Amygdala (tissue), 56 donors: ENCODE data around the gene MCEMP1.
A peak's percentile ranks its signal among the peaks of the same experiment; 100 is the strongest.

ENCODE experiments used
- DNase-seq, 56 donors: peaks; one replicate each; lab custom pipeline; 2025; lab: John Stamatoyannopoulos, UW

Gene MCEMP1

DNA sequence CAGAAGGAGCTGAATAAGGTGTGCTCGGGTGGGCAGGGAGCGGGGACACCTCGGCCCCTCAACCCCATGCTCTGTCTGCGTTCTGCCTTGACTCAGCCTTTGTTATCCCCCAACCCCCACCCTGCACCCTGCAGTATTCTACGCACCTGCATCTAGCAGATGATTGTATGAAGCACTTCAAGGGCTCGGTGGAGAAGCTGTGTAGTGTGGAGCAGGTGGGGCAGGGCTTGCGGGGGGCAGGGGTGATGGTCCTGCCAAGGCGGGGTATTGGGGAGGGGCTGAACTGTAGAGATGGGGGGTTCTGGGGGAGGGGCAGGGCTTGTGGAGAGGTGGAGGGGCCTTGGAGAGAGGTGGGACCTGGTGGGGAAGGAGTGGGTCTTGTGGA, 33.9 kb upstream of the MCEMP1 start:
- no peak for DNase-seq

DNA sequence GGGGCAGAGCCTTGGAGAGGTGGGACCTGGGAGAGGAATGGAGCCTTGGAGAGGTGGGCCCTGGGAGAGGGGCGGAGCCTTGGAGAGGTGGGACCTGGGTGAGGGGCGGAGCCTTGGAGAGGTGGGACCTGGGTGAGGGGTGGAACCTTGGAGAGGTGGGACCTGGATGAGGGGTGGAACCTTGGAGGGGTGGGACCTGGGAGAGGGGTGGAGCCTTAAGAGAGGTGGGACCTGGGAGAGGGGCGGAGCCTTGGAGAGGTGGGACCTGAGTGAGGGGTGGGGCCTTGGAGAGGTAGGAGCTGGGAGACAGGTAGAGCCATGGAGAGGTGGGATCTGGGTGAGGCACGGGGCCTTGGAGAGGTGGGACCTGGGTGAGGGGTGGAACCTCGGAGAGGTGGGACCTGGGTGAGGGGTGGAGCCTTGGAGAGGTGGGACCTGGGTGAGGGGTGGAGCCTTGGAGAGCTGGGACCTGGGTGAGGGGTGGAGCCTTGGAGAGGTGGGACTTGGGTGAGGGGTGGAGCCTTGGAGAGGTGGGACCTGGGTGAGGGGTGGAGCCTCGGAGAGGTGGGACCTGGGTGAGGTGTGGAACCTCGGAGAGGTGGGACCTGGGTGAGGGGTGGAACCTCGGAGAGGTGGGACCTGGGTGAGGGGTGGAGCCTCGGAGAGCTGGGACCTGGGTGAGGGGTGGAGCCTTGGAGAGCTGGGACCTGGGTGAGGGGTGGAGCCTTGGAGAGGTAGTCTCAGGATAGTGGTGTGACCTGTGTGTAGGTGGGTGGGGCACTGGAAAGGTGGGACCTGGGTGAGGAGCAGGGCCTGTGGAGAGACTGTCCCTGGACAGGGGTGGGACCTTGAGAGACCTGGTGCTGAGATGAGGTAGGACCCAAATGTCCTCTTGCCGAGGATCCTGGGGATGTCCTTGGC, 33.0 kb upstream of the MCEMP1 start:
- DNase-seq, result peak in 1 of 56 donors; percentile 4

DNA sequence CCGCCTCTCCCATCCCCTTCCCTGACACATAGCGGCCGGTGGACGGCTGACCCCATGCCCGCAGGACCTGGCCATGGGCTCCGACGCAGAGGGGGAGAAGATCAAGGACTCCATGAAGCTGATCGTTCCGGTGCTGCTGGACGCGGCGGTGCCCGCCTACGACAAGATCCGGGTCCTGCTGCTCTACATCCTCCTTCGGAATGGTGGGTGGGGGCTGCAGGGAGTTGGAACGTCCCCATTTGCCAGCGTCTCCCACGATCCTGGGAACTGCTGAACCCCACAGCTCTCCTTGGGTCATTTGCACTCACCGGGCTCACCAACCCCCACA, 32.4 kb upstream of the MCEMP1 start:
- DNase-seq, result no peak

DNA sequence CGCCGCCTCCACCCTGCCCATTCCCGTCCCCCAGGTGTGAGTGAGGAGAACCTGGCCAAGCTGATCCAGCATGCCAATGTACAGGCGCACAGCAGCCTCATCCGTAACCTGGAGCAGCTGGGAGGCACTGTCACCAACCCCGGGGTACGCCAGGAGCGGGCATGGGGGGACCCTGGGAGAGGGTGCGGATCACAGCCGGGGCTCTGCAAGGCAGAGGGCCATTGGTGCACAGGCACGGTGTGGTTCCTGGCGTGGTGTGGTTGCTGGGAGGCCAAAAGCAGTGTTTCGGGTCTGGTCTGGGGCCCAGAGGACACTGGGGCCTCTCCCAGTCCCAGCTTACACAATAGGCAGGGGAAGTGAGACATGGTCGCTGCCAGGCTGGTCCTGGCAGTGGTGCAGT, 31.7 kb upstream of the MCEMP1 start:
- DNase-seq, result no peak

DNA sequence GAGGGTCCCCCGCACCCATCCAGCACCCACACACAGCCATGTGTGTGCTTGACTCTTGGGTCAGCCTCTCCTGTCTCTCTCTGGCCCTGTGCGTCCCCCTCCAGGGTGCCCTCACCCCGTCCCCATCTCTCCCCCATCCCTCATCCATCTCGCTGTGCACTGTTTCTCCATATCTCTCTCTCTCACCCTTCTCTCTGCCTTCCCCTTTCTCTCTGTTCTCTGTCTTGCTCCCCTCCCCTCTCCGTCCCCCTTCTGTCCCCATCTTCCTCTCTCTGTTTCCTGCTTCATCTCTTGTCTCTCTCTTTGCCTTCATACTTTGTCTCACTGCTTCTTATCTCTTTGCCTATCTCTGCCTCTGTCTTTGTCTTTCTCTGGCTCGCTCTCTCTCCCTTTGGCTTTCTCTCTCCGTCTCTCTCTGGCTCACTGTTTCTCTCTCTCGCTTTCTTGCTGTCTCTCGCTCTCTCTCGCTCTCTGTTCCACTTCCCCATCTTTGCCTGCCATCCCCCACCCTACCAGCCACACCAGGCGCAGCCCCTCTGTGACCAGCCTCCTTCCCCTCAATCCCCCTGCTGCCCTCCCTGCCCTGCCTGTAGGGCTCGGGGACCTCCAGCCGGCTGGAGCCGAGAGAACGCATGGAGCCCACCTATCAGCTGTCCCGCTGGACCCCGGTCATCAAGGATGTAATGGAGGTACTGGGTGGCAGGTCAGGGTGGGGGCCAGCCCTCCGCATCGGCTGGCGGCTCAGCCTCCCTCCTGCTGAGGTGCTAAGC, 31.0 kb upstream of the MCEMP1 start:
- DNase-seq, result no peak

DNA sequence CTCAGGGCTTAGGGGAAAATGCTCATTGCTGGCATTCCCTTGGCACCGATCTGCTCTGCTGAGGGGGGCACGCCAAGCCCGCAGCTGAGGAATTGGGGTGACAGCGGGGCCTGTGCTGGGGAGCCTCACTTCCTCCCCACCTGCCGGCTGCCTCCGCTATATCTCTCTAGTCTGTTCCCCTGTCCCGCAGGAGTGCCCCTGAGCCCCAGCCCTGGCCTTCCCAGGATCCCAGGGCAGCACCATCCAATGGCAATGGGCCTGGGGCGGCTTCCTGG, 30.5 kb upstream of the MCEMP1 start:
- no peak for DNase-seq

DNA sequence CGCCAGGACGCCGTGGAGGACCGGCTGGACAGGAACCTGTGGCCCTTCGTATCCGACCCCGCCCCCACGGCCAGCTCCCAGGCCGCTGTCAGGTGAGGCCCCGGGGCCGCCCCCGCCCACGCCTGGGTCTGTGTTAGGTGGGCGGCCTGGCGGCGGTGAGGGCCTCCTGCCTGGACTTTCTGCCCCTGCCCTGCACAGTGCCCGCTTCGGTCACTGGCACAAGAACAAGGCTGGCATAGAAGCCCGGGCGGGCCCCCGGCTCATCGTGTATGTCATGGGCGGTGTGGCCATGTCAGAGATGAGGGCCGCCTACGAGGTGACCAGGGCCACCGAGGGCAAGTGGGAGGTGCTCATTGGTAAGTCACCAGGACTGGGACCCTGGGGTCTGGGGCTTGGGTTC, 29.7 kb upstream of the MCEMP1 start:
- no peak for DNase-seq

DNA sequence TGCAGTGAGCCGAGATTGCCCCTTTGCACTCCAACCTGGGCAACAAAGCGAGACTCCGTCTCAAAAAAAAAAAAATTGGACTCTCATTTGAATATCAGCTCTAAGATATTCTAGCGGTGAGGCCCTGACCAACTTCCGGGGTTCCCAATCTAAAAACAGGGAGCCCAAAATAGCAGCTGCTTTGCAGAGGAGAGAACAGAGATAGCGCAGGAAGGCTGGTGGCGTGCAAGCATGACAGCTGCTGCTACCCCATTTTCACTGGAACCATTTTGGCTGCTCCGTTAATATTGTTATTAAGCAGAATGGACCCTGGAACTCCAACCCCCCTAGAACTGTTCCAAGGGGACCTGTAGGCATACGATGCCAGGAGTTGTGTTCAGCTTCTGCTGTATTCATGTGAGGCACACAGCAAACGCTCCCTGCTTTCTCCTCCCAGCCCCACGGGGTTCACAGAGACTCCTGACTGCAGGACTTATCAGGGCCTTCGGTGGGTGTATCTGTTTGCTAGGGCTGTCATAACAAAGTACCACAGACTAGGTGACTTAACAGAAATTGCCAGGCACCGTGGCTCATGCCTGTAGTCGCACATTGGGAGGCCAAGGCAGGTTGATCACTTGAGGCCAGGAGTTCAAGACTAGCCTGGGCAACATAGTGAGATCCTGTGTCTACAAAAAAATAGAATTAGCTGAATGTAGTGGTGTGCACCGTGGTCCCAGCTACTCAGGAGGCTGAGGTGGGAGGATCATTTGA, 28.4 kb upstream of the MCEMP1 start:
- no peak for DNase-seq

DNA sequence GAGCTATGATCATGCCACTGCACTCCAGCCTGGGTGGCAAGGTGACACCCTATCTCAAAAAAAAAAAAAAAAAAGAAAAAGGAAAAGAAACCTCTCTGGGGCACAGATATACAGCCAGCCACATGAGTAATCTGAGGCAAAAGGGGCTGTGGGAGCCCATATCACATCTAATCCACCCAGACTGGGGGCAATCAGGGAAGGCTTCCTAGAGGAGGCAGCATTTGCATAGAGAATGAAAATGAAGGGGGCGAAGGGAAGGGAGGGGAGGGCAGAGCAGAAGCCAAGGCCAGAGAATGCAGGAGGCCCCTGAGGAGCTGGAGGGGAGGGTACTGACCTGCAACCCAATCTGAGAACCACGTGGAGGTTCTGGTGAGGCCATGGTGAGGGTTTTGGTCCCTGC, 26.7 kb upstream of the MCEMP1 start:
- DNase-seq, result no peak

DNA sequence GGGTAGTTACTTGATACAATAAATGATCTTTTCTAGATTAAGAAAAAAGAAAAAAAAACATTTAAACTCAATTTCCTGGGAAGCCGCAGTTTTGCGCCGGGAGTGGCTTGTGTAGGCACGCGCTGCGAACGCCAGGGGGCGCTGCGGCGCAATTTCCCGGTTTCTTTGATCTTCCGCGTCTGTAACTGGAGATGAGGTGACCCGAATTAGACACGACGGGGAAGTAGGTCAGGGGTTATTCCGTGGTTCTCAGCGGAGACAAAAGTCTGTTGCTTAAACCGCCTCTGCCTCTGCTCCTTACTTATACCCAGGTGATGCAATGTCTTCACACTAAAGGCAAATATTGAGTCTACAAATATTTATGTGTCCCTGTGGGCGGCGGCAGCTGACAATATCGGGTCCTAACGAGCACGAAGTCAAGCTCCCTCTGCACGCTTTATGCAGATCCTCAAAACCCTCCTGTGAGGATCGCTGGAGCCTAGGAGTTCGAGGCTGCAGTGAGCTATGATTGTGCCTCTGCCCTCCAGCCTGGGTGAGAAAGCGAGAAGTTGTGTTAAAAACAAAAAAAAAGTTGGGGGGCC, 24.7 kb upstream of the MCEMP1 start:
- peak in 50 of 56 donors; percentile 4 to 84 (median 48) for DNase-seq

DNA sequence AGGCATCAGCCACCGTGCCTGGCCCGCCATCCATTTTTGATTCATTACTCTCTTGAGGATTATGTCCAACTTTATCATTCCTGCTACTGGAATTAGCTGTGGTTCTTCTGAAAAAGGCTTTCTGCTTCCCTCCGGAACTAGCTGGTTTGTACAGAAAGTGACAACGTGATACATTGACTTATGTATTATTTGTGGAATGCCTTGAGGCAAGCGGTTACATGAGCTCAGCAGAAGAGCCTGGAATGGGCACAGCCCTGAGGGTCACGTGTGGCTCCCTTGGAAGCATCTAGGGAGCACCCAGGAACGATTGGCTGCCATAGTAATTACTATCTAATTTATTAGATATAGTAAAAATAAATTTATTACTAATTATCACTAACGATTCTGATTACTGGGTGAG, 22.5 kb upstream of the MCEMP1 start:
- DNase-seq, result no peak

DNA sequence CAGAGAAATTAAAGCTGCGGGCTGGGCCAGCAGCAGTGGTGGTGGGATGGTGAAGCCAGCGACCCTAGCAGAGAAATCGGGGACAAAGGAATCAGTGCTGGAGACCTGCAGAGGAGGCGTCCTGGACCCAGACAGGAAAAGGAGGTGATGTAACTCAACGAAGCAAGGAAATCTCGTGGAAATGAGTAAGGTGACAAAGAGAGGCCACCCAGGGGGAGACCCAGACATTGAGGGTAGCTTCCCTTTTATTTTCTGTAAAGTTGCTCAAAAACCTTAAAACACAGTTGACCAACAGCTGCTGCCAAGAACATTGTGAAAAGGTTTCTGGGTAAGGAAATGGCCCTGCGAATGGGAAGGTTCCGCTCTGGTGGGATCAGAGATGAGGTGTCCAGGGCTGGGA, 21.3 kb upstream of the MCEMP1 start:
- no peak for DNase-seq

DNA sequence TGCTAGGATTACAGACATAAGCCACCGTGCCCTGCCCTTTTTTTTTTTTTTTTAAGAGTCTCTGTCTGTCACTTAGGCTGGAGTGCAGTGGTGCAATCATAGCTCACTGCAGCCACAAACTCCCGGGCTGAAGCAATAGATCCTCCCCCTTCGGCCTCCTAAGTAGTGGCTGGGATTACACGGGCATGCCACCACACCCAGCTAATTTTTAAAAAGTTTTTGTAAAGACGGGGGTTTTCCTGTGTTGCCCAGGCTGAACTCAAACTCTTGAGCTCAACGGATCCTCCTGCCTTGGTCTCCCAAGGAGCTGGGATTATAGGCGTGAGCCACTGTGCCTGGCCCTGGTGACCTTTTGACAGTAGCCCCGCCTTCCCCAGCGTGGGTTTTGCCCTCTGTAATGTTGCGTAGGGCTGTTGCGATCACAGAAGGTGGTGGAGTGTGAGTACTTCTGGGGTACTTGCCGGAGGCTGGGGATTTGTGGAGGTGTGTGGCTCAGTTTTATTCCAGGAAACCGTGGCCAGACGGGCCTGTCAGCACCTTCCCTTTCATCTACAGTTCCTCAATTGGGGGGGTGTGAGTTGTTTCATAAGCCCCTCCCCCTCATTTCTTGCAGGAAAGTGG, 19.6 kb upstream of the MCEMP1 start:
- peak in 3 of 56 donors; percentile 5 to 24 (median 14) for DNase-seq

DNA sequence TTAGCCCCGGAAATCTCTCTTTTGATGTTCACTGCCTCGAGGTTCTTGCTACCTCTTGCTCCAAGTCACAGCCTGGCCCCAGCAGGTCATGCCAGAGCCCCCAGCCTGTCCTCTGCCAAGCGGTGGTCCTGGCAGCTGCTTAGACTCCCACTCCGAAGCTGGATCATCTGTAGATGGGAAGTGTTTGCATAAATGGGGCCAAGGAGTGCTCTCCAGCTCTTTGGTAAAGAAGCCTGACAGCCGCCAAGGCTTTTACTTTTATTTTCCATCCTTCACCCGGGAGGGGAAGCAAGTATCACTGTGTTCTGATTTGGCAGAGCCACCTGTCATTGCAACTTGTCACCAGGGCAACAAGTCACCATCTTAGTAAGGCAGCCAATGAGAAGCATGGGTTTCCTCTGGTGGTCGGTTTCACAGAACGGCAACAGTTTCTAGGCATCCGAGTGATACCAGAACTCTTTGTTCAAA, 18.6 kb upstream of the MCEMP1 start:
- peak in 31 of 56 donors; percentile 2 to 68 (median 27) for DNase-seq

DNA sequence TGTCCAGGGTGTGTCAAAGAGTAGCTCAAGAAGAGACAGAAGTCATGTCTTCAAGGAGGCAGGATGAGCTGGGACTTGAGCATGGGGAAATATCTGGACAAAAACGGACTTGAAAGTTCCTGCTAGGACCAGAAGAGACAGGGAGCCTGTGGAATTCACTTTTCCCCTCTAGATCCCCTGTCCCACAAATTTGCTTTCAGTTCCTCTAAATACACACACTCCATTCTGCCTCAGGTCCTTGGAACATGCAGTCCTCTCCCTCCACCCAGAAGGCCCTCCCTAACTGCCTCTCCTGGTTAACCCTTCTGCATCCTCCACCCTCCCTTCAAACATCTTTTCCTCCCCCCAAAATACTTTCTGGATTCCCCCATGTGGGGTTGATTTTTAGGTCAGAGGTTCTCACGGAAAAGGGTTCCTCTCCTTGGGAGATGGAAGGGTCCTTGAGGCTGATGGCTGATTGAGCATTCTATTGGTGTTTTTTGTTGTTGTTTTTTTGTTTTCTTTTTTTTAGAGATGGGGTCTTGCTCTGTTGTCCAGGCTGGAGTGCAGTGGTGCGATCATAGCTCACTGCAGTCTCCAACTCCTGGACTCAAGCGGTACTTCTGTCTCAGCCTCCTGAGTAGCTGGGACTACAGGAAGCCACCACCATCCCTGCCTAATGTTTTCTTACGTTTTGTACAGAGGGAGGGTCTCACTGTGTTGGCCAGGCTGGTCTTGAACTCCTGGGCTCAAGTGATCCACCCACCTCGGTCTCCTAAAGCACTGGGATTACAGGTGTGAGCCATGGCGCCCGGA, 14.9 kb upstream of the MCEMP1 start:
- DNase-seq, result no peak

DNA sequence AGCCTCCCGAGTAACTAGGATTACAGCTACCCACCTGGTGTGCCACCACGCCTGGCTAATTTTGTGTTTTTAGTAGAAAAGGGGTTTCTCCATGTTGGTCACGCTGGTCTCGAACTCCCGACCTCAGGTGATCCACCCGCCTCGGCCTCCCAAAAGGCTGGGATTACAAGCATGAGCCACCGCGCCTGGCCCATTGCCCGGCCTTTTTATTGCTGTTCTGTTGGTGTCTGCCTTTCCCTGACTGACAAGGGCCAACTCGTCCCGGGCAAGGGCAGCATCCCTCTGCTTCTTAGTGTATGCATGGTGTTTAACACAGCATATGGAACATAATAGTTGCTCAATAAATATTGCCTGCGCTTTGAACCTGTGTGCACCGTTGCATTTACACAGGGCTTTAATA, 14.2 kb upstream of the MCEMP1 start:
- no peak for DNase-seq

DNA sequence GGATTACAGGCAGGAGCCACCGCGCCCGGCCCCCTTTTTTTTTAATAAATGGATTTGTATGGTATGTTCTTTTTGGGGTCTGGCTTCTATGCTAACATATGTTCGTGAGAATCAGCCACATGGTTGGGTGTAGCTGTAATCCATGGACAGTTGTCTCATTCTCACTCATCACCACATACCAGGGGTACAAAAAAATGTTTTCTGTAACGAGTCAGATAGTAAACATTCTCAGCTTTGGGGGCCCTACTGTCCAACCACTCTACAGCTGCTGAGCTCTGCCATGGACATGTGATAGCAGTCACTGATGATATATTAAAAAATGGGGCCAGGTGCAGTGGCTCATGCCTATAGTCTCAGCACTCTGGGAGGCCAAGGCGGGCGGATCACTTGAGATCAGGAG, 13.2 kb upstream of the MCEMP1 start:
- DNase-seq, result no peak

DNA sequence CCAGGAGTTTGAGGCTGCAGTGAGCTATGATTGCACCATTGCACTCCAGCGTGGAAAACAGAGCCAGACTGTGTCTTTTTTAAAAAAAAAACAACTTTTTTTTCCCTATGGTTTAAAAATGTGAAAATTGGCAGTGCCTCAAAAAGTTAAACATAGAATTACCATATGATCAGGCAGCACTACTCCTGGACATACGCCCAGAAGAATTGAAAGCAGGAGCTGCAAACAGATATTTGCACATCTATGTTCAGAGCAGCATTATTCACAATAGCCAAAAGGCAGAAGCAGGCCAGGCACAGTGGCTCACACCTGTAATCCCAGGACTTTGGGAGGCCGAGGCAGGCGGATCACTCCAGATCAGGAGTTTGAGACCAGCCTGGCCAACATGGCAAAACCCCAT, 11.8 kb upstream of the MCEMP1 start:
- peak in 4 of 56 donors; percentile 4 to 24 (median 10) for DNase-seq

DNA sequence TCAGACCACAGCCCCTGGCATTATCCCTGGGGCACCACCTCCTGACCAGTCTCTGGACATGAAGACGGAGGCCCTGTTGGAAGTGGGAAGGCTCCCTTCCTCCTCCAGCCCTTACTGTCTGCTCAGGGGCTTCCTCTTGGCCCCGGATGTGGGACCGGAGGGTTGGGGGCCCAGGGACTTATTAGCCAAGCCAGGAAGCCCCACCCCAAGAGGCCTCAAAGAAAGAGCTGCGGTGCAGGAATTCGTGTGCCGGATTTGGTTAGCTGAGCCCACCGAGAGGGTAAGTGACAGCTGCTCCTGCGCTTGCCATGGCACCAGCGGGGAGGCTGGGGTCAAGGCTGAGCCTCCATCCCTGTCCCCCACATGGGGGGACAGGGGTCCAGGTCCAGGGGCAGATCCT, 8.0 kb upstream of the MCEMP1 start, which contains the start of gene RETN:
RETN (plus strand) TSS at position 208 of the 400 bp plus-strand sequence. CDS start 278 bp downstream, outside the sequence.
- no peak for DNase-seq
